Skeletal muscle tissue (tissue), 4 donors: ENCODE results near the gene OR7G2. TPM values are rescaled to one million over a fixed set of nuclear protein-coding genes. Genes with fewer than 3 reads are reported as not detected.

Experiments
- H3K27ac ChIP-seq: one replicate; pipeline ENCODE4 v1.7.0; 2013; ENCODE audit warnings: mild to moderate bottlenecking, low read depth, low read length, inconsistent platforms
- H3K27me3 ChIP-seq, 3 donors: one replicate each; pipeline ENCODE4 v1.7.0; 2013; ENCODE audit warnings: low read length in 3 of 3; ENCODE audit not compliant: control insufficient read depth in 3 of 3, insufficient read depth in 3 of 3
- H3K36me3 ChIP-seq, 3 donors: one replicate each; pipeline ENCODE4 v1.7.0; 2013; ENCODE audit warnings: low read length in 3 of 3; ENCODE audit not compliant: control insufficient read depth in 3 of 3, insufficient read depth in 3 of 3
- H3K4me1 ChIP-seq, 3 donors: one replicate each; pipeline ENCODE4 v1.7.0; 2013; ENCODE audit warnings: low read length in 3 of 3, mild to moderate bottlenecking in 3 of 3; ENCODE audit not compliant: control insufficient read depth in 3 of 3, insufficient read depth in 3 of 3
- H3K4me3 ChIP-seq, 3 donors: one replicate each; pipeline ENCODE4 v1.7.0; 2013; ENCODE audit warnings: low read length in 3 of 3
- H3K9ac ChIP-seq, 3 donors: one replicate each; pipeline ENCODE4 v1.7.0; 2013; ENCODE audit warnings: low read length in 3 of 3, mild to moderate bottlenecking in 3 of 3, moderate library complexity in 2 of 3, low read depth in 1 of 3
- H3K9me3 ChIP-seq, 3 donors: one replicate each; pipeline ENCODE4 v1.7.0; 2013; ENCODE audit warnings: low read length in 3 of 3; ENCODE audit not compliant: control insufficient read depth in 3 of 3
- total RNA-seq: library from RNA; depleted of rRNA; stranded (reverse); fragments of >200 nt; gene quantifications from one replicate; pipeline ENCODE4 v1.2.3, GENCODE V29; 2014
- donor health status: Osteomylitis.

The OR7G2 gene
- total RNA-seq, result not detected

GRCh38 chr19:9107375-9107774 is at the start of gene OR7G2:
Gene OR7G2 (minus strand): TSS chr19:9107475. CDS start chr19:9103243, 4,232 bp downstream.
- Histone ChIP-seq H3K4me3 (no peak within 1 kb of the TSS), H3K27ac (no peak within 1 kb of the TSS), H3K9me3 (no peaks in the 10 kb centered on the region), H3K9ac (no peak within 1 kb of the TSS), H3K4me1 (no peaks in the 10 kb centered on the region), H3K27me3 (no peaks in the 10 kb centered on the region), H3K36me3 (no peaks in the 10 kb centered on the region)

- Histone ChIP-seq H3K4me1 (no peaks in the 10 kb centered on the region), H3K9ac (no peak overlapping the region), H3K27me3 (no peaks in the 10 kb centered on the region), H3K9me3 (peaks cover 6 to 20% (median 15%) of the 10 kb centered on the region in 3 donors), H3K36me3 (peaks cover 54 to 62% (median 60%) of the 10 kb centered on the region in 3 donors), H3K4me3 (no peak overlapping the region), H3K27ac (no peak overlapping the region)
Observed at GRCh38 chr19:9156304-9156703, 49.0 kb upstream of the OR7G2 start.

- Histone ChIP-seq H3K9ac (no peak overlapping the region), H3K4me3 (no peak overlapping the region), H3K4me1 (no peaks in the 10 kb centered on the region), H3K27me3 (no peaks in the 10 kb centered on the region), H3K27ac (no peak overlapping the region), H3K36me3 (peaks cover 47 to 55% (median 53%) of the 10 kb centered on the region in 3 donors), H3K9me3 (peaks cover 3 to 13% (median 8%) of the 10 kb centered on the region in 3 donors)
Observed at GRCh38 chr19:9155591-9155990, 48.3 kb upstream of the OR7G2 start.

- no peak overlapping the region for H3K4me3 ChIP-seq
- H3K9me3 ChIP-seq, result peaks cover 2 to 7% (median 6%) of the 10 kb centered on the region in 3 donors
- no peaks in the 10 kb centered on the region for H3K27me3 ChIP-seq
- peaks cover 15 to 22% (median 21%) of the 10 kb centered on the region in 3 donors for H3K36me3 ChIP-seq
- H3K9ac ChIP-seq, result no peak overlapping the region
- no peak overlapping the region for H3K27ac ChIP-seq
- no peaks in the 10 kb centered on the region for H3K4me1 ChIP-seq
Observed at GRCh38 chr19:9151367-9151766, 44.1 kb upstream of the OR7G2 start.

DNA sequence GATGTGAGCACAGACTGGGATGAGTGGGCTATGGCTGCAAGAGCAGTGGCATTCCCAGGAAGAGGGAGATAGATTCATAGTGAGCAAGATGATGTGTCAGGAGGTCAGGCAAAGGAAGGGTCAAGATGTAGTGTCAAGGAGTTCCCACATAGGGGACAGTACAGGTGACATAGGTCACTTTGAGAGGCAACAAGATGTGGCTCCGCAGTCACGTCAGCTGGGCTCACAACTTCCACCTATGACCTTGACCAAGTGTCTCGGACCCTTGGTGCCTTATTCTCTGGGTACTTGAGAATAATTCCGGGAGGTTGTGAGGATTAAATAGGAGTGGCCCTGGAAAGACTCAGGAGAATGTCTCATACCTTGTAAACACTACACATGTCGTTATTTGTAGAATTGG is 43.4 kb upstream of the OR7G2 start:
- H3K9me3 ChIP-seq, result peaks cover 2 to 5% (median 4%) of the 10 kb centered on the region in 3 donors
- H3K27me3 ChIP-seq, result no peaks in the 10 kb centered on the region
- no peaks in the 10 kb centered on the region for H3K4me1 ChIP-seq
- H3K9ac ChIP-seq, result no peak overlapping the region
- H3K27ac ChIP-seq, result no peak overlapping the region
- peaks cover 7 to 16% (median 15%) of the 10 kb centered on the region in 3 donors for H3K36me3 ChIP-seq
- no peak overlapping the region for H3K4me3 ChIP-seq

- Histone ChIP-seq H3K9ac (no peak overlapping the region), H3K36me3 (peaks cover 4 to 14% (median 12%) of the 10 kb centered on the region in 3 donors), H3K4me3 (no peak overlapping the region), H3K4me1 (no peaks in the 10 kb centered on the region), H3K9me3 (peaks cover 1 to 6% (median 2%) of the 10 kb centered on the region in 3 donors), H3K27ac (no peak overlapping the region), H3K27me3 (no peaks in the 10 kb centered on the region)
Observed at GRCh38 chr19:9149997-9150396, 42.7 kb upstream of the OR7G2 start.

GRCh38 chr19:9148697-9149096 is 41.4 kb upstream of the OR7G2 start:
- H3K27ac ChIP-seq, result no peak overlapping the region
- H3K4me3 ChIP-seq, result no peak overlapping the region
- peaks cover 2 to 8% (median 3%) of the 10 kb centered on the region in 3 donors for H3K9me3 ChIP-seq
- no peak overlapping the region for H3K9ac ChIP-seq
- no peaks in the 10 kb centered on the region for H3K4me1 ChIP-seq
- H3K27me3 ChIP-seq, result no peaks in the 10 kb centered on the region
- H3K36me3 ChIP-seq, result peaks cover 0 to 14% (median 11%) of the 10 kb centered on the region in 3 donors

DNA sequence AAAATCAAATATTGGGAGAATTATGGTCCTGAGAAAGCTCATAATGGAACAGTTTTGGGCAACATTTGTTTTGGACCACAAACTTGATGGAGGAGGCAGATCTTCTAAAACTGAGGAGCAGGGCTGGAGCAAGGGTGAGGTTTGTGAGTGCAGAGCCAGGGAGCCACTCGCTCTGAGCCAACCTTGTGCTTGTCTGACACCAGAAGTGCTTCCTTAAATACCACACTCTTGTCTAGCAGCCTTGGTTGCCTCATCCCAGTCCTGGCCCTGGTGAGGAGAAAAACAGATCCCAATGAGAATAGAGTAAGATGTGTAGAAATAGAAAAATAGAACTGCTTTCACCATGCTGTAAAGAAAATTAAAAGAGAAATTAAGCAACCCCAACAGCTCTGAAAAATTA is 39.6 kb upstream of the OR7G2 start:
- no peak overlapping the region for H3K9ac ChIP-seq
- H3K36me3 ChIP-seq, result peaks cover 0 to 10% (median 7%) of the 10 kb centered on the region in 3 donors
- H3K4me3 ChIP-seq, result no peak overlapping the region
- H3K27me3 ChIP-seq, result no peaks in the 10 kb centered on the region
- peaks cover 0 to 5% (median 3%) of the 10 kb centered on the region in 3 donors for H3K9me3 ChIP-seq
- H3K27ac ChIP-seq, result no peak overlapping the region
- peaks cover 0 to 3% (median 0%) of the 10 kb centered on the region in 3 donors for H3K4me1 ChIP-seq

DNA sequence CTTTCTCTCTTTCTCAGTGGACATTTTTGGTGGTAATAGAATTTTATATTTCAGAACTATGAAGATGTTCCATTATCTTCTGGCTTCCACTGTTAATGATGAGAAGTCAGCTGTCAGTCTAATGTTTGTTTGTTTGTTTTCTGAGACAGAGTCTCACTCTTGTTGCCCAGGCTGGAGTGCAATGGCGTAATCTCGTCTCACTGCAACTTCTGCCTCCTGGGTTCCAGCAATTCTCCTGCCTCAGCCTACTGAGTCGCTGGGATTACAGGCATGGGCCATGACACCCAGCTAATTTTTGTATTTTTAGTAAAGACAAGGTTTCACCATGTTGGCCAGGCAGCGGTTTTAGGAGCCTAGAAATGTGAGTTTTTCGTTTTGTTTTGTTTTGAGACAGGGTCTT is 37.6 kb upstream of the OR7G2 start:
- Histone ChIP-seq H3K9me3 (peaks cover 0 to 5% (median 3%) of the 10 kb centered on the region in 3 donors), H3K4me3 (no peak overlapping the region), H3K27ac (no peak overlapping the region), H3K36me3 (peaks cover 0 to 14% (median 7%) of the 10 kb centered on the region in 3 donors), H3K9ac (no peak overlapping the region), H3K4me1 (peaks cover 1 to 15% (median 4%) of the 10 kb centered on the region in 3 donors), H3K27me3 (no peaks in the 10 kb centered on the region)

GRCh38 chr19:9140159-9140874 is 33.0 kb upstream of the OR7G2 start, which contains the start of gene ZNF317:
Gene ZNF317 (plus strand): TSS chr19:9140397. CDS start chr19:9156017, 15,620 bp downstream.
- Histone ChIP-seq H3K9ac (peak within 1 kb of the TSS; percentile 94 to 99 (median 98)), H3K27me3 (no peaks in the 10 kb centered on the region), H3K9me3 (peaks cover 0 to 5% (median 3%) of the 10 kb centered on the region in 3 donors), H3K36me3 (peaks cover 0 to 4% (median 0%) of the 10 kb centered on the region in 3 donors), H3K4me1 (peaks cover 4 to 20% (median 4%) of the 10 kb centered on the region in 3 donors), H3K27ac (peak within 1 kb of the TSS; percentile 92), H3K4me3 (peak within 1 kb of the TSS; percentile 94 to 98 (median 97))
